Measurements from ENCODE around the gene SEMA3B. TPM values are rescaled to one million over a fixed set of nuclear protein-coding genes. Genes with fewer than 3 reads are reported as not detected.

The SEMA3B gene
- total RNA-seq, 1 experiment from 2014 or later = 6.4 TPM

DNA sequence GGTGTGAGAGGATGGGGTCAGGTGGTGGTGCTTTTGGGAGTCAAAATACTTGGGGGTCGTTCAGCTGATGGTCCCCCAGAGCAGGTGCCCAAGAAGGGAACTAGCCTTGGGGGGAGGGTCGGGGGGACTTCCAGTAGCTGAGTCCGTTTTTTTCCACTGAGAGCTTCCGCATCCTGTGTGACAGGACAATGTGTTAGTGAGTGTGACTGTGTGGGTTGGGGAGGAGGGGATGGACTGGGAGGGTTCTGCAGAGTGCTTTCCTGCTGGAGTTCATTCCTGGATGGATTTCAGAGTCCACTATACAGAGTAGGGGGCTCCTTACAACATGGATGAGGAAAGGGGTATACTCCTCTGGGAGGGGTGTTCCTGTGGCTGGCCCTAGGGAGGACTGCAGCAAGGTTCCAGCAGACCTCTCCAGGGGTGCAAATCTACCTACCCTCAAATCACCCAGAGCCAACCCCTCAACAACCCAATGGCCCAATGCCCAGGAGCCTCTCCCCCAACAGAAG is 54.2 kb downstream of the SEMA3B start:
- Histone ChIP-seq H2BK20ac (ENCODE audit: low read depth, low read length, poor library complexity, severe bottlenecking) (no peak overlapping the region), H3T11ph (ENCODE audit: low read length) (no peak overlapping the region), H2BK5ac (ENCODE audit: insufficient read length, low read length) (no peak overlapping the region), H3K56ac (ENCODE audit: insufficient read length, low read depth, low read length) (no peak overlapping the region), H4K5ac (ENCODE audit: insufficient read length, low read depth, low read length) (no peak overlapping the region), H3K9me3 (ENCODE audit: control insufficient read depth, low read depth, low read length) (no peaks in the 10 kb centered on the region), H3K27me3 (ENCODE audit: insufficient read depth, low read length) (no peaks in the 10 kb centered on the region), H4K20me1 (ENCODE audit: control insufficient read depth, insufficient read depth, insufficient read length) (no peaks in the 10 kb centered on the region), H3K27ac (ENCODE audit: insufficient read length, low read depth, low read length) (no peak overlapping the region), H3K14ac (ENCODE audit: insufficient read depth, low read length) (no peak overlapping the region), H4K91ac (ENCODE audit: insufficient read length, low read depth, low read length) (no peak overlapping the region), H3K23ac (ENCODE audit: insufficient read length, low read depth, low read length) (no peak overlapping the region), H2BK15ac (ENCODE audit: low read depth, low read length) (no peak overlapping the region), H3K4me2 (ENCODE audit: insufficient read depth, insufficient read length, low read length) (peak overlapping the region; percentile 37), H3K4ac (ENCODE audit: low read depth, low read length) (no peak overlapping the region), H3K23me2 (ENCODE audit: insufficient read length, low read depth, low read length, poor library complexity, severe bottlenecking) (peaks cover 20% of the 10 kb centered on the region), H2BK120ac (ENCODE audit: low read depth, low read length, poor library complexity, severe bottlenecking) (no peak overlapping the region), H4K8ac (replicated peaks; ENCODE audit: insufficient read length, low read depth, low read length) (no peak overlapping the region), H2BK12ac (ENCODE audit: insufficient read length, low read depth, low read length) (no peak overlapping the region), H3K79me2 (ENCODE audit: insufficient read depth, low read length) (peaks cover 10% of the 10 kb centered on the region; the same call in 1 of the 2 replicates), H3K79me1 (ENCODE audit: insufficient read depth, low read depth, low read length, poor library complexity, severe bottlenecking) (peaks cover 6% of the 10 kb centered on the region), H2AK5ac (ENCODE audit: insufficient read length, low read length) (no peak overlapping the region), H3K9ac (ENCODE audit: extremely low read depth, insufficient read length, low read length) (no peak overlapping the region), H3K4me1 (ENCODE audit: insufficient read depth, low read length) (peaks cover 6% of the 10 kb centered on the region; the same call in 1 of the 2 replicates), H2AFZ (ENCODE audit: low read length) (no peak overlapping the region), H3K18ac (ENCODE audit: insufficient read length, low read depth, low read length) (no peak overlapping the region)
- WGBS (ENCODE audit: extremely low coverage, insufficient read length, low lambda C conversion rate) = no CpG with 5 or more reads among the region's 4 CpGs
- Mint-ChIP-seq H3K9me3 (no peaks in the 10 kb centered on the region), H3K4me1 (peaks cover 22 to 49% of the 10 kb centered on the region in 2 experiments), H3K4me3 (peak overlapping the region; percentile 85 to 90), H3K27ac (peak overlapping the region in 1 of 3 experiments; percentile 88; a peak in 2 of 7 replicates), H3K36me3 (ENCODE audit: insufficient read depth in 1 of 3, low read depth in 3 of 3) (peaks cover 31 to 44% (median 31%) of the 10 kb centered on the region in 3 experiments), H3K27me3 (ENCODE audit: low read depth) (no peaks in the 10 kb centered on the region)
- no peak for DNase-seq
- TF ChIP-seq, protein P1, sequence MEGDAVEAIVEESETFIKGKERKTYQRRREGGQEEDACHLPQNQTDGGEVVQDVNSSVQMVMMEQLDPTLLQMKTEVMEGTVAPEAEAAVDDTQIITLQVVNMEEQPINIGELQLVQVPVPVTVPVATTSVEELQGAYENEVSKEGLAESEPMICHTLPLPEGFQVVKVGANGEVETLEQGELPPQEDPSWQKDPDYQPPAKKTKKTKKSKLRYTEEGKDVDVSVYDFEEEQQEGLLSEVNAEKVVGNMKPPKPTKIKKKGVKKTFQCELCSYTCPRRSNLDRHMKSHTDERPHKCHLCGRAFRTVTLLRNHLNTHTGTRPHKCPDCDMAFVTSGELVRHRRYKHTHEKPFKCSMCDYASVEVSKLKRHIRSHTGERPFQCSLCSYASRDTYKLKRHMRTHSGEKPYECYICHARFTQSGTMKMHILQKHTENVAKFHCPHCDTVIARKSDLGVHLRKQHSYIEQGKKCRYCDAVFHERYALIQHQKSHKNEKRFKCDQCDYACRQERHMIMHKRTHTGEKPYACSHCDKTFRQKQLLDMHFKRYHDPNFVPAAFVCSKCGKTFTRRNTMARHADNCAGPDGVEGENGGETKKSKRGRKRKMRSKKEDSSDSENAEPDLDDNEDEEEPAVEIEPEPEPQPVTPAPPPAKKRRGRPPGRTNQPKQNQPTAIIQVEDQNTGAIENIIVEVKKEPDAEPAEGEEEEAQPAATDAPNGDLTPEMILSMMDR (conservative IDR thresholded peaks at IDR 0.05) = no peak
